HG03457 (cell line): Measurements from ENCODE around the gene TUBA4B.
A peak's percentile ranks its signal among the peaks of the same experiment; 100 is the strongest.
"Not testable (repeated sequence)": the region's sequence is repeated elsewhere in the genome, so short reads cannot be mapped to it uniquely, and the experiment has no call there.

Experiments used
- ATAC-seq: cut with Tn5 transposase; IDR thresholded peaks from one replicate; pipeline ENCODE4 v1.9.1; 2021; ENCODE audit warnings: moderate number of reproducible peaks; ENCODE audit not compliant: unreplicated experiment

TUBA4B gene

DNA sequence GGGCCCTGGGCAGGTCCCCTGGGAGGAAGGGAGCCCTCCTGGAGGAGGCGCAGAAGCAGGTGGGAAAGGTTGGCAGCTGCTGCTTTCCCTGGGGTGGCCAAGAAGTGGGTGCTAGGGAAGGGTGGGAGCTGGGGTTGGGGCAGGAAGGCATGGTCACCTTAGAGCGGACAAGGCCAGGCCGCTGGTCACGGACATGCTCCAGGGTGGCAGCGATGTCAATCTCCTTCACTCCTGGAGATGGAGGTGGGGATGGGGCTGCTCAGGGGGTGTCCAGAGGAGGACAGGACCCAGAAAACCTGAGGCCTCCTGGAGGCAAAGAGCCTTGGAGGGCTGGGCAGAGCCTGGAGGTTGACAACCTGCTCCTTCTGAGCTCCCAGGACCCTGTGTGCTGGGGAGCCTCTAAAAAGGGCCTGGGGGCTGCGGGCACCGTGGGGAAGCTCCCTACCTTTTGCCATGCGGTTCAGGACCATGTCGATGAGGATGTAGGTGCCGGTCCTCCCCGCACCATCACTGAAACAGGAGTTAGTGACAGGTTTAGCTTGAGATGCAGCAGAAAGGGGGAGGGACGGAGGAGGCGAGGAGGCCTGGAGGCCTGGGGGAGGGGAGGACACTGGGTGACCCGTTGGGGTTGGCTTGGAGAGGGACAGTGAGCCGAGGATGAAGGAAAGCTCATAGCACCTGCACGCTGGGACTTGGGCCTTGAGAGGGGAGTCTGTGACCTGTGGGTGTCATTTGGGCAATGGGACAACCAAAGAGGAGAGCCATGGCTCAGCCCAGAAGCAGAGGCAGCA, 37.5 kb downstream of the TUBA4B start:
- no peak for ATAC-seq

DNA sequence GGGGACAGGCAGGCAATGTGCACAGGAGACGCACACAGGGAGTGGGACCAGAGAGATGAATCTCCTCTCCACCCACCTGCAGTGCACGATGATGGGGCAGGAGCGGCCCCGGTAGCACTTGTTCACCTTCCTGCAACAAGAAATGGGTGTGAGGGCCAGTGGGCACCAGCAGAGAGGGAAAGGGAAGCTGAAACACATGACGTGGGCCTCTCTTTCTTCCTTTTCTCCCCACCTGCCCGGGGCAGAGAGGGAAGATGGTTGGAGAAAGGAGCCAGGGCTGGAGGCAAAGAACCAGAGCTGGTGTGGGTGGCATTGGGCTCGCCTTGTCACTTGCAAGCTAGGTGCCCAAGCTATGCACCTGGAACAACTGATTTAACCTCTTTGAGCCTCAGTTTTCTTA, 38.4 kb downstream of the TUBA4B start:
- ATAC-seq, result no peak

DNA sequence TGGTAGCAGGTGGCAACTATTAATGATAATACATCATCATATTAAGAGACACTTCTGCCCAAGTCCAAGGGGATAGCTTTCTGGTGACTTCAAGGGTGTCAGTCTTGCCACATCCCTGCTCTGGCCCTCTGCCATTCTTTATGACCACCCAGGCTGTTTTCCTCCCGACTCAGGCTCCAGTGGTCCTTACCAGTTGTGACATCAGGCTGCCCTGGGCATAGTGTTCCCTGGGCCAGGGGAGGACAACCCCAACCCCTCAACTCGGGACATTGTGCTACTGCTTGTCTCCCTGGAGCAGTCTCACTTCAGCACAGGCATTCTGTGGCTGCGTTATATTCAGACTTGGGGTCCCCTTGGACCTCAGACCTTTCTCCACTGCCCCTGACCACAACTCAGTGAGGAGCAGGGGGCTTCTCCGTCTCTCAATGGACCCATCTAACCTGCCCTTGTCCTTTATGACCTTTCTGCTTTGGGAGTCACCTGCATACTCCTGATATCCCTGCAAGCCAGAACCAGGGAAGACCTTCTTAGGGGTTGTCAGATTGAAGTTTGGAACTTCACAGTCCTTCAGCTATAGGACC, 39.0 kb downstream of the TUBA4B start:
- no peak for ATAC-seq

DNA sequence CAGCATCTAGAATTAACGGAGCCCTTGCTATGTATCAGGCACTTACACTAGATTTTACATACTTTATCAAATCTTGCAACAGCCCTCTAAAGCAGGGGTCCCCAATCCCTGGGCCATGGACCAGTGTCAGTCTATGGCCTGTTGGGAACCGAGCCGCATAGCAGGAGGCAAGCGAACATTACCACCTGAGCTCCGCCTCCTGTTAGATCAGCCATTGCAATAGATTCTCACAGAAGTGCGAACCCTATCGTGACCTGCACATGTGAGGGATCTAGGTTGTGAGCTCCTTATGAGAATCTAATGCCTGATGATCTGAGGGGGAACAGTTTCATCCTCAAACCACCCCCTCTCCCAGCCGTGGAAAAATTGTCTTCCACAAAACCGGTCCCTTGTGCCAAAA, 39.6 kb downstream of the TUBA4B start:
- ATAC-seq, result no peak

DNA sequence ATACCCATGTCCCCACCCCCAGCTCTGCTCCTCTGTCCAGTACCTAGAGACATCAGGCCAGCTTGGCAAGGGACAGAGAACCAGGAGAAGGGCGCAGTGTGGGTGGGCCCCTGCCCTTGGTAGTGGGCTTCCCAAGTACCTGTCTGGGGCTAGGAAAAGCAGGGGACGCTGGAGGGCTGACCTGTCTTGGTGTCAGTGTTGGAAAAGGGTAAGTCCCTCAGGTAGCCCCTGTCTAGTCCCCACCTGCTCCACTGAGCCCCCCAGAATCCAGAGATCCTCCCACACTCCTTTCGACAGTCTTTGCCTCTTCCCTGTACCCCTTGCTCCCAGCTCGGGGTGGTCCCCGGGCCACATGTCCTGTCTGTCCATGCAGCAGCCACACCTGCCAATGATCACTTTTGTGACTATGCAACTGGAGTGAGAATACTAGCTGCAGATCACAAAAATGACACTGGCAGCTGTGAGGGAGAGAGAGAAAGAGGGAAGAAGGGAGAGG, 40.7 kb downstream of the TUBA4B start:
- no peak for ATAC-seq

DNA sequence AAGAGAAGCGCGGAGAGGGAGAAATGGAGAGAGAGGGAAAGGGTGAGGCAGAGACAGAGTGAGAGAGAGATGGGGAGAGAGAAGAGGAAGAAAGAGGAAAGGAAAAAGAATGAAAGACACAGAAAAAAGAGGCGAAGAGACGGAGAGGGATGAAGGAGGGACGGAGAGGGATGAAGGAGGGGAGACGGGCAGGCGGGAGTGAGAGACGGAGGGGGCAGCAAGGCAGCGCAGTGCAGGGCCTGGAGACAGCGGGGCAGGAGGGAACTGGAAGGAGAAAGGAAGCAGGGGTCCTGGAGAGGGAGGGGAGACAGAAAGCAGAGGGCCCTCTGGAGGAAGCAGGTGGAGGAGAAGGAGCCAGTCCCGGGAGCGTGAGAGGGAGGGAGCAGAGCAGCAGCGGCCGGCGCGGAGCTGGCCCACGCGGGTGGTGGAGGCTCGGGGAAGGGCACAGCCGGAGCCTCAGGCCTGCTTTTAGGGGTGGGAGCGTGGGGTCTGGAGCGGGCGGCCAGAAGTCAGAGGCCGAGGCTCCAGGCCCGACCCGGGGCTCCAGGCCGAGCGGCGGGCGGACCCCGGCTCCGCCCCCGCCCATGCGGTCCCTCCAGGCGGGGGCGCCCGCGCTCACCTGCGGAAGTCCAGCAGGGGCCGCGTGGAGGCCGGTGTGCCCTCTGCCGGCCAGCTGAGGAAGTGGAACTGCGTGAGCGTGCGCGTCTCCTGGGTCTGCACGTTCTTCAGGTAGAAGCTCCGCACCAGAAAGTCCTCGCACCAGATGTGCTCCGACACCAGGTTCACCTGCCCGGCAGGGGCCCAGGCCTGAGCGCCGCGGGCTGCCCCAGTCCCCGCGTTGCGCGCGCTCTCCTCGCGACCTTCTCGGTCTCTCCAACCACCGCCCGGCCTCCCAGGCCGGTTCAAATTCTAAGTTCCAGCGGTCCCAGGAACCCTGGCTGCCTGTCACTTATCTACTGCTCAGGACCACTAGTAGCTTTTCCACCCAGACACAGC, 41.6 kb downstream of the TUBA4B start:
- ATAC-seq, result peak; percentile 69

DNA sequence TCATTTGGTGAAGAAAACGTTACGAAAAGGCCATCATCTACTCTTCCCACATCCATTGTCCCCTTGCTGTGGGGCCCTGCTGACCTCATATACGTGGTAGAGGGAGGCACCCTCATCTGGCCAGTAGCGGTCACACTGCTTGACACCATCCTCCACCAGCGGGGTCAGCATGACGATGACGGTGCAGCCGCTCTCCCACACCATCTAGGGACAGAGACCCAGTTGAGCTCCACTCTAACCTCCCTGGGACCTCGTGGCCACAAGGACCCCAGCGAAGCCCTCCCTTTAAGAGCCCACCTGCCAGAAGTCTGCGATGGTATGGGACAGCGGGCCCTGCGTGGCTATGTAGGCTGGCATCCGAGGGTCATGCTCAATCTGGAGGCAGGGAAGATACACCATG, 43.1 kb downstream of the TUBA4B start:
- ATAC-seq, result no peak

DNA sequence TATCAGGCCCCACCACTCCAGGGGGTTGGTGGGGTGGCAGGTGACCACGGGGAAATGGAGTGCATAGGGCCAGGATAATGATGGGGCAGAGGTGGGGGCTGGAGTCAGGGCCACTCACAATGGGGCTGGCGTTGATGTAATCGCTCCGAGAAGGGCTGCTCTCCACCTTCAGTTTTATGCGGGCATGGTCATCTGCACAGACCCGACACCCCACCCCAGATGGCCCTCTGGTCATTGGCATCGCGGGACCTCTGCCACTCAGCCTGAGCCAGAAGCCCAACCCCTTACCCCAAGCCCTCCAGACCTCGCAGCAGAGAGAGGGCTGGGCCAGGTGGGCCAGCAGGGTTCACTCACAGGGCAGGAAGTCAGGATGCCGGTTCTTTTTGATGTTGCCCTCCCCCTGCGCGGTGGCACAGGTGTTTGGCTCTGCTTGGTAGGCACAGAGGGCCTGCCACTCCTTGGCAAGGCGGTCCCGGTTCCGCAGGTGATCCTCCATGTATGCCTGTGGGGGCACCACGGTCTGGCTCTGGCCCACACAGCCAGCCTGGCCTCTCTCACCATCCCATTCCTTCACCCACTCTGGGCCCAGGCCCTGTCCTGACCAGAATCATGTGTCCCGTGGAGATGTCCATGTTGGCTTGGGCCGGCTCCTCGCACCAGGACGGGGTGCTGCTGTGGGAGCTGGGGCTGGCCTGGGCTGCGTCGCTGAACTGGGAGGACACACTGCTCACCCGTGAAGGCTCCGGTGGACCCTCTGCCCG, 43.8 kb downstream of the TUBA4B start:
- no peak for ATAC-seq

DNA sequence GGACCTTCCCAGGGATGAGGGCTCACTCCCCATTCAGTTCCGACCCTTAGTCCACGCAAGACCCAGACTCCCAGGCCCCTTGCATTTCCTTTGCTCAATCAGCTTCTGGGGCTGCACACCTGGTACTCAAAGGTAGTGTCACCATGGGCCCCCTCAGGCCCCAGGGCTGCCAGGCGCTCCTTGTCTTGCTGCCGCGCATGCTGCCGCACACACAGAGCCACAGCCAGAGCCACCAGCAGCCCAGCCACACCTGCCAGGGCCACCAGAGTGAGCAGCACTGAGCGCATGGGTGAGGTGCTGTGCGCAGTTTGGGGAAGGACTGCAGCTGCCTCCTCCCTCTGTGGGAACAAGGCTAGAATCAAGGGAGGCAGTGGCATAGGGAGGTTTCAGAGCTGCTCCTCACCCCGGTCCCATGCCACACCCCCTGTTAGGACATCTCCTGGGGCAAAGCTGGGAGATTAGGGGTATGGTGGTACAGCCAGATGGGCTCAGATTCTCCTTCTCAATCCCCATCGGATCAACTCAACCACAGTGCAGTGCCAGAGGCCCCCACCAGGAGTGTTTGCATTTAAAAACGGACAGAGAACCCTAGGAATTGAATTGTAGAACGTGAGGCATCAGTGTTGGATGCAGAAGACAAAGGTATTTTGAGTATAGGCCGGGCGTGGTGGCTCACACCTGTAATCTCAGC, 44.9 kb downstream of the TUBA4B start:
- no peak for ATAC-seq

DNA sequence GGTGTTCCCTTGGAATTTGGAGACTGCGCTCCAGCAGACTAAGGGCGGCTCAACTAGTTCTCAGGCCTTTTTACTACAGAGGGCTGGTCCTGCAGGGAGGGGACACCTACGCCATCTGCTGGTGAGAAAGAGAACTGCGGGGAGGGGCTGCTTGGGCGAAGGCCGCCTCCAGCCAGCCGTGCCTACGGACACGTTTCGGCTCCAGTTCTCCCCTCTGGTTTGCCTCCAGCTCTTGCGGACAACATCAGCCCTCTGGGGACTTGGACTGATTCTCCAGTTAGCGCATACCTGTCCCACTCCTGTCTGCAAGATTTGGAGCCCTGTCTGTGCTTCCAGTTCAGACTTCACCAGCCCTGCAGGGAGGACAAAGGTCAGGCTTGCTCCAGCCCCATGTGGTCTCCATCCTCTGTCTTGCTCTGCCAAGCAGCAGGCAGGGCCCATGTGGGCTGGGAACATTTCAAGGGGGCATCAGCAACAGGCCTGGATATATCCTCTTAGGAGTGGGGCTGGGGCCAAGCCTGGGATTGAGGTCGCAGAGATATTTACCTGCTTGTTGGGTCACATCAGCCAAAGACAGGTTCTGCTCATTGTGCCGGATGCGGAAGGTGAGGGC, 45.8 kb downstream of the TUBA4B start:
- no peak for ATAC-seq

DNA sequence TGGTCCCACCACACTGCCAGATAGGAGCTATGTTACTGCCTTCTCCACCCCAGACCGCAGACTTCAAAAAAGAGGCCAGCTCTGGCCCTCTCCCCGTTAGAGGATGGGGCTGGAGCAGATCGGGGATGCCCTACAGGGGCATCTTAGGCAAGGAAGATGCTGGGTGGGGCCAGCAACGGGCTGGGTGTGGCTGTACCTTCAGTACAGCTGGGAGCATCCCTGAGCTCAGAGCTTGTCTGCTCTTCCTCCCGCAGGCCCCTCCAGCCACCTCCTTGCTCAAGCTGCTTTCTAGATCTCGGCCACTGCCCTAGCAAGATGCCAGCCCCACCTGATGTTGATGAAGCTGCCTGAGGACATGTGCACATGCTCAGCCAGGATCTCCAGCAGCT, 46.3 kb downstream of the TUBA4B start:
- no peak for ATAC-seq

DNA sequence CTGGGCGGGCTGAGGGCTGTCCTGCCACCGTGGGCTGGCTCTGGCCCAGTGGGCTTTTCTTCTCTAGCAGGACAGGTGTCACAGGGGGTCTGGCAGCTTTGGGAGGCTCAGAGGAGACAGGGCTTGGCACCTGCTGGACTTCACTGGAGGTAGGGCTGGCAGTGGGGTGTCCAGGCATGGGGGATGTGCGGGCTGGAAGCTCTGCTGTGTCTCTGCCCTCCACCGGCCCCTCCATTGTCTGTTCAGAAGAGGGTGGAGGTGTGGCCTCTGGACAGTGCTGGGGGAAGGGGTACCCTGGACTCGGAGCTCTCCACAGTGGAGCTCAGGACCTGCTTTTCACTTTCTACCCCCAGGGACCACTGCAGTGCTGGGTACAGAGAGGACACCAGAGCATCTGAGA, 47.0 kb downstream of the TUBA4B start:
- no peak for ATAC-seq

DNA sequence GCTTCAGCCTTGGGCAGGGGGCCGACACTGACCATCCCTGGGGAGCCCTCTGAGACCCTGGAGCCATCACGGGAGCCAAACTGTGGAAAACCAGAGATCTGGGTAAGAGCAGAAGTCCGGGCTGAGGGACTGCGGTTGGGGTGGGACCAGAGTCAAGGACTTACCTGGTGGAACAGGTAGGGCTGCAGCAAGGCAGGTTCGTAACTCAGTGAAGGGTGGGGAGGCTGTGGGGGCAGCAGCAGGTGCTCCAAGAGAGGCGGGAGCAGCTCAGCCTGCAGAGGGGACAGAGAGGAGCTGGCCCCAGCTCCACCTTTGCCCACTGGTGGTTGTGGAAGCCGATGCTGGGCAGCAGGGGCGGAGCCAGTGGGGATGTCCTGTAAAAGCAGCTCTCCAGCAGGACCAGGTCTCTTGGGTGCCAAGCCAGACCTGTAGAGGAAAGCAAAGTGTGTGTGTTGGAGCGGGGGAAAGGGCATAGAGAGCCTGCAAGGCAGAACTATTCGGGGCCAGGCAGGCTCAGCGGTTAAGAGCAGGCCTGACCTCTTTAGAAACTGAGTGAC, 49.4 kb downstream of the TUBA4B start:
- no peak for ATAC-seq

DNA sequence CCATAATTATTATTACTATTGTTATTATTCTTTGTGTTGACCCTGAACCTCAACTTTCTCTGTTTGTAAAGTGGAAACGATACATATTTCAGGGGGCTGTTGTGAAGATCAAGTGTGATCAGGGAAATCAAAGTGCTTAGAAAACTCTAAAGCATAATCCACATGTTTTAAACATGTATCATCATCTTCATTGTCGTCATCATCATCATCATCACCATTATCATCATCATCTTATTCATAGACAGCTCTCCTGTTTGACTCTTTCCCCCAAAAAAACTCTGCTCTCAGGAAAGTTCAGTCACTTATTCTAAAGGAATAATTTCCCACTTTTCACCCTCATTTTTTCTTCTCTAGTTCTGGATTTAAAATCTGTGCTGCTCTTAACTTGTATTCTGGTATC, 51.2 kb downstream of the TUBA4B start:
- ATAC-seq, result no peak

DNA sequence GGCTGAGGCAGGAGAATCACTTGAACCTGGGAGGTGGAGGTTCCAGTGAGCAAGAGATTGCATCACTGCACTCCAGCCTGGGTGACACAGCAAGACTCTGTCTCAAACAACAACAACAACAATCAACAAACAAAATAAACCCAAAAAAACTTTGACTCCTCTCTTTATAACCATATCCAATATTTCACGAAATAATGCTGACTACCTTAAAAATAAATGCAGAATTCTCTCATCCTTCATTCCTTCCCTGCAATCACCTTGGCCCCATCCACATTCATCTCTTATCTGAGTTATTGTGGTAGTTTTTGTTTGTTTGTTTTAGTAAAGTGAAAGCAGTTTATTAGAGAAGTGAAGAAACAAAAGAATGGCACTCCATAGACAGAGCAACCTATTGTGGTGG, 53.0 kb downstream of the TUBA4B start:
- ATAC-seq, result no peak

DNA sequence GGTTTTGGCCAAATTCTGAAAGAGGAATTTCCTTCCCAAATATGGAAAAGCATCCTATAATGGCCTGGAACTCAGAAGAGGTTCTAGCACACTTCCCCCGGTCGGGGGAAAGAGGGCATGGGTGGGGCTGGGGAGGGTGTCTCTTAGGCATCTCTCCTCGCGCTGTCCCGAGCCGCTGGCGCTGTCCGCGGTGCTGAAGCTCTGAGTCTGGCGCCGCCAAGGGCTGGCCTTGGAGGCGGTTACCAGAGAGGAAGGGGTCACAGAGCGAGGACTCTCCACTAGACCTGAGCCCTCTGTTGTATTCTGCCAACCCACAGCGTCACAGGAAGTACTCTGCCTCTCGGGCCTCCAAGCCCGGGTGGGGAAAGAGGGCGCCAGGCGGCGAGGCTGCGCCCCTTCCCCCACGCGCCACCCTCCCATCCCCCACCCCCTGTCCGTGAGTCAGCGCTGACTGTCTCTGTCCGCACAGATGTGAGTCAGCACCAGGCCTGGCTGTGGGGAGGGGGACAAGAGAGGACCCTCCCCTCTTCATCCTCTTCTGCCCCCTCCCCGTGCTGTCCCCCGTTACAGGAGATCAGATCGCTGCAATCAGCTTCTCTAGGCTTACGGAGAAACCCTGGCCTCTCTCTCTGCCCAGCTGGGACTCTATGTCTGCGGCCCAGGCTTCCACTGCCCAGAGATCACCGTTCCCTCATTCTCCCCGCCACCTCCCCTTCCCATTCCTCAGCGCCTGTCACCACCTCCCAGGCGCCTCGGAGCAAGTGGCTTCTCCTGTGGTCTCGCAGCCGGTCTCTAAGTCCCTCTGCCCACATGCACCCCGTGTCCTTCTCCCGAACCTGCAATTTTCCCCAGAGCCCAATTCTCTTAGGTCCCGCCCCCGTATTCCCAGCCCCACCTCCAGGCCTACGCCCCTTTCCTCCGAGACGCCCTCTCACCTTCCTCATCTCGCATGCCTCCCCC, 55.4 kb downstream of the TUBA4B start:
- no peak for ATAC-seq

DNA sequence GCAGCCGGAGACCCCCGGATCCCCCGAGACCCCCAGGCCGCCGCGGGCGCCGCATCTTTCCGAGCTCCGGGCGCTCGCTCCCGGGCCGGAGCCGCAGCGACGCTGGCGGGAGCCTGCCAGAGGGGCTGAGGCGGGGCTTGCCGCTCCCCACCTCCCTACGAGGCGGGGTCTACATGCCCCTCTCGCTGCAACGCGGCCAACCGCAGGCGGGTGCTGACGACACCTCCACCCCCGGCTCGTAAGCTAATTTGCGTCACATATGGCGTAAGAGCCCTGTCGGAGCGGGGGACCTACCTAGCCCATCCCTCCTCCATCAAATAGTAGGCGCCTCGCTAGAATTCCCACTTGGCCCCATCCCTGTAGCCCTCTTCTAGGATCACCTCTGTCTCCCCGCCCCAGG, 56.2 kb downstream of the TUBA4B start, which contains the start of gene PTPRN:
Gene PTPRN (minus strand): TSS at position 124 of the 400 bp plus-strand sequence. CDS start 69 bp downstream, at position 55.
- no peak for ATAC-seq

DNA sequence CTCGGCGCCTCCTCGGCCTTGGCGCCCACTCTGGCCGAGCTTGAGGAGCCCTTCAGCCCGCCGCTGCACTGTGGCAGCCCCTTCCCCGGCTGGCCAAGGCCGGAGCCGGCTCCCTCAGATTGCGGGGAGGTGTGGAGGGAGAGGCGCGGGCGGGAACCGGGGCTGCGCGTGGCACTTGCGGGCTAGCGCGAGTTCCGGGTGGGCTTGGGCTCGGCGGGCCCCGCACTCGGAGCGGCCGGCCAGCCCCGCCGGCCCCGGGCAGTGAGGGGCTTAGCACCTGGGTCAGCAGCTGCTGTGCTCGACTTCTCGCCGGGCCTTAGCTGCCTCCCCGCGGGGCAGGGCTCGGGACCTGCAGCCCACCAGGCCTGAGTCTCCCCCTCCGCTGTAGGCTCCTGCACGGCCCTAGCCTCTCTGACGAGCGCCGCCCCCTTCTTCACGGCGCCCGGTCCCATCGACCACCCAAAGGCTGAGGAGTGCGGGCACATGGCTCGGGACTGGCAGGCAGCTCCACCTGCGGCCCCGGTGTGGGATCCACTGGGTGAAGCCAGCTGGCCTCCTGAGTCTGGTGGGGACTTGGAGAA, 59.7 kb downstream of the TUBA4B start:
- not testable (repeated sequence) for ATAC-seq
